Urinary bladder (tissue), 4 donors: ENCODE measurements around the gene SOX1. TPM values are rescaled to one million over a fixed set of nuclear protein-coding genes. Genes with fewer than 3 reads are reported as not detected.

Experiments
- DNase-seq: peaks from one replicate; pipeline ENCODE4 v3.0.0-alpha.2; 2015; ENCODE audit errors: extremely low spot score
- H3K27ac ChIP-seq: one replicate; pipeline ENCODE4 v1.5.1; 2013; ENCODE audit warnings: low read depth, mild to moderate bottlenecking, moderate library complexity
- H3K36me3 ChIP-seq: one replicate; pipeline ENCODE4 v1.6.1; 2013; ENCODE audit warnings: mild to moderate bottlenecking, moderate library complexity; ENCODE audit not compliant: insufficient read depth
- H3K4me1 ChIP-seq: one replicate; pipeline ENCODE4 v1.6.1; 2013; ENCODE audit warnings: mild to moderate bottlenecking, moderate library complexity; ENCODE audit not compliant: insufficient read depth
- H3K4me3 ChIP-seq: one replicate; pipeline ENCODE4 v1.5.1; 2013; ENCODE audit warnings: low read depth, low read length
- WGBS: extraction: QIAGEN DNeasy Blood & Tissue Kit; methylation state at CpG from one replicate; pipeline ENCODE4 v1.1.7; 2013; 5-methylcytosine and 5-hydroxymethylcytosine counted together
- polyA plus RNA-seq: library from polyadenylated mRNA; stranded (reverse); fragments of 200-250 nt; gene quantifications from one replicate; pipeline ENCODE4 v1.2.3, GENCODE V29; 2013
- total RNA-seq: library from RNA; depleted of rRNA; stranded (reverse); fragments of >200 nt; gene quantifications from one replicate; pipeline ENCODE4 v1.2.3, GENCODE V29; 2014
- donor health status: healthy with polysubstance abuse.
- donor health status: healthy.

The SOX1 gene
- total and polyA plus RNA-seq, 2 donors, result not detected

DNA sequence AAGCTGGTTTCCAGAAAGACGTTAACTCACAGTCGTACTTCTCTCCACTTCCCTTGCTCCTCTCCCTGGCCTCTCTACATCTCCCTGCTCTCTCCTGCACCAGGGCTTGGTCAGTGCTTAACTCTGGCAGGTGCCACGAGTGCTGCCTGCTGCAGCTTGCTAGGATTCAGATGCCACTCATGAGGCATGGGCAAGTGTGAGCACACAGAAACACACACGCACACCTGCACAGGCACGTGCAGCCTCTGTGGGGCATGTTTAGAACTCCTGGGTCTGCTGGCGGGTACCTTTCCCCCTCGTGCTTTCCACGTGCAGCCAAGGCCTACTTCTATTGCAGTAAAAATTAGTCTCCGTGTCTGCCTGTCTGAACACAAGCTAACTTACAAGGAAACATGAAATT is 31.8 kb downstream of the SOX1 start:
- H3K4me1 ChIP-seq, result no peaks in the 10 kb centered on the region
- no peaks in the 10 kb centered on the region for H3K36me3 ChIP-seq
- no peak overlapping the region for H3K27ac ChIP-seq
- WGBS, result 58% methylated on average over 9 of the region's 9 CpGs
- DNase-seq, result no peak
- H3K4me3 ChIP-seq, result no peak overlapping the region

DNA sequence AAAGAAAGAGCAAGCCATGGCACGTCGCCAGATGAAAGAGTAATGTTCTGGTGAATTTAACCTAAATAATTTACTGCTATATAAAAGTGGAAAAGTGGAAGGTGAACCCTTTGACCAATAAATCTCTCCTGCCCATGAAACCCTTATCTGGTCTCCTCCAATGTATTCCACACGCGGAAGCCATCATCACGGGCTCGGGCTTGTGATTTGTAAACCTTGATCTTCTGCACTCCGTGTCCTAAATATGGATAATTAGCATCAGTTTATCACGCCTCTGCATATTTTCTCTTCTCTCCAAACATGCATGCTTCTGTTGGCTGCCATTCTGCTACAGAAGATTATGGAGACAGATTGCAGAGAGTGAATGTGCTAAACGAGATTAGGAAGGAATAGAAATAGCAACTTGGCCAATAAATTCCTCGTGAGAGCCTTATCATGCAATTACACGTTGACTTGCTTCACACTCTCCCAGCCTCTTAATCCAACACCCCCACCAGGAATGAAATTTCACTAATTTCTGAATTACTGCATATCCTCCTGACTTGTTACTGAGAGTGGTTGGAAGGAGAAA is 34.5 kb downstream of the SOX1 start:
- DNase-seq, result no peak
- Histone ChIP-seq H3K4me1 (no peaks in the 10 kb centered on the region), H3K27ac (no peak overlapping the region), H3K4me3 (no peak overlapping the region), H3K36me3 (no peaks in the 10 kb centered on the region)
- 22% methylated on average over 11 of the region's 11 CpGs for WGBS

- 16% methylated on average over 7 of the region's 7 CpGs for WGBS
- DNase-seq, result no peak
- no peak overlapping the region for H3K27ac ChIP-seq
- H3K4me3 ChIP-seq, result no peak overlapping the region
- no peaks in the 10 kb centered on the region for H3K36me3 ChIP-seq
- no peaks in the 10 kb centered on the region for H3K4me1 ChIP-seq
These were observed 35.3 kb downstream of the SOX1 start for GRCh38 chr13:112102243-112102642.

- DNase-seq, result no peak
- Histone ChIP-seq H3K36me3 (no peaks in the 10 kb centered on the region), H3K27ac (no peak overlapping the region), H3K4me1 (no peaks in the 10 kb centered on the region), H3K4me3 (no peak overlapping the region)
- 22% methylated on average over 19 of the region's 19 CpGs for WGBS
These were observed 36.4 kb downstream of the SOX1 start for GRCh38 chr13:112103260-112103838.

DNA sequence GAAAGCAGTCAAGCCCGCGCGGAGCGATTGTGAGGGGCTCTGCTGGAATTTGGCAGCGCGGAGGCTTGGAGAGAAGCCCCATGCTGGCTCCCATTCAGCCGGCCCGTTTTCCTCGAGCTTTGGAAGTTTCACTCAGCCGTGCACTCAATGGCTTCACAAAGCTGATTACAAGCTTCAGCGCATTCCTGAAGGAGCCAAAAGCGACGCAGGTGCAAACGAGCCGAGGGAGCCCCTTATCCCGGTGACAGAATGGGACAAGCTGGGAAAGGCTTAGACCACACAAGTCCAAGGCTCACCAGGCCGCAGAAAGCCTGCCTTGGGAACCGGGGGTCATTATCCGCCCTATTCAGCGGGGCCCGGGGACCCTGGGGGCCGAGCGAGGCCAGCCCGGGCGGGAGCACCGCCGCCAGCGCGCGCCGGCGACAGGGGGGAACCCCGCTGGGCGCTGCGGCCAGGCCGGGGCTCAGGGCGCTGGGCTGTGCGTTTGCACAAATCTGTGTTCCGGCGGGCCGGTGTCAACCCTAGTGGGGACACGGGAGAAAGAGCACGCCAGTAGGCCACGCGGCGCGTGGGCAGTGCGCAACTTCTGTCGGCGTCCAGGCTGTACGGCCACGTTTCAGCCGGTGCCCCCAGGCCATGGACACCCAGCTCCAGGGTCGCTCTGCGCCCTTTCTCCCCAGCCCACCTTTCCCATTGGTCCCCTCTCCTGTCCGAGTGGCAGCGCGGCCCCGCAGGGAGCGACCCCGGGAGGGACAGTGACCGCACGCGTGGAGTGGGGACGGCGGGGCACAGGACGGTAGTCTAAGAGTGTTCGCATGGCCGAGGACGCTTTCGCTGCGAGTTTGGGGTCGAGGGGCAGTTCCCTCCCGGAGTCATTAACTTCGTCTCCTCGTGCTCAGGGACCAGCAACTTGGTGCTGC is 37.3 kb downstream of the SOX1 start:
- no peak overlapping the region for H3K4me3 ChIP-seq
- no peaks in the 10 kb centered on the region for H3K4me1 ChIP-seq
- no peaks in the 10 kb centered on the region for H3K36me3 ChIP-seq
- H3K27ac ChIP-seq, result no peak overlapping the region
- DNase-seq, result no peak
- 1% methylated on average over 76 of the region's 76 CpGs for WGBS

- H3K4me3 ChIP-seq, result no peak overlapping the region
- DNase-seq, result no peak
These were observed 37.9 kb downstream of the SOX1 start for GRCh38 chr13:112104881-112105234.

GRCh38 chr13:112105244-112105681 is 38.3 kb downstream of the SOX1 start:
- Histone ChIP-seq H3K27ac (no peak overlapping the region), H3K4me3 (no peak overlapping the region), H3K4me1 (no peaks in the 10 kb centered on the region), H3K36me3 (no peaks in the 10 kb centered on the region)
- no peak for DNase-seq
- 1% methylated on average over 35 of the region's 35 CpGs for WGBS

More at GRCh38 chr13:112104881-112105234, 37.9 kb downstream of the SOX1 start:
- WGBS, result 2% methylated on average over 44 of the region's 44 CpGs
- Histone ChIP-seq H3K27ac (no peak overlapping the region), H3K36me3 (no peaks in the 10 kb centered on the region), H3K4me1 (no peaks in the 10 kb centered on the region)

- H3K4me1 ChIP-seq, result no peaks in the 10 kb centered on the region
- no peaks in the 10 kb centered on the region for H3K36me3 ChIP-seq
- H3K27ac ChIP-seq, result no peak overlapping the region
- no peak overlapping the region for H3K4me3 ChIP-seq
- DNase-seq, result no peak
- under 1% methylated on average over 21 of the region's 21 CpGs for WGBS
These were observed 38.9 kb downstream of the SOX1 start for GRCh38 chr13:112105892-112106291.

- no peak overlapping the region for H3K27ac ChIP-seq
- WGBS, result 3% methylated on average over 36 of the region's 36 CpGs
- no peak overlapping the region for H3K4me3 ChIP-seq
- H3K4me1 ChIP-seq, result no peaks in the 10 kb centered on the region
- DNase-seq, result no peak
- no peaks in the 10 kb centered on the region for H3K36me3 ChIP-seq
These were observed 39.7 kb downstream of the SOX1 start for GRCh38 chr13:112106478-112107141.

GRCh38 chr13:112107289-112107688 is 40.3 kb downstream of the SOX1 start:
- no peak overlapping the region for H3K4me3 ChIP-seq
- no peaks in the 10 kb centered on the region for H3K36me3 ChIP-seq
- H3K4me1 ChIP-seq, result no peaks in the 10 kb centered on the region
- H3K27ac ChIP-seq, result no peak overlapping the region
- 20% methylated on average over 18 of the region's 18 CpGs for WGBS
- no peak for DNase-seq

DNA sequence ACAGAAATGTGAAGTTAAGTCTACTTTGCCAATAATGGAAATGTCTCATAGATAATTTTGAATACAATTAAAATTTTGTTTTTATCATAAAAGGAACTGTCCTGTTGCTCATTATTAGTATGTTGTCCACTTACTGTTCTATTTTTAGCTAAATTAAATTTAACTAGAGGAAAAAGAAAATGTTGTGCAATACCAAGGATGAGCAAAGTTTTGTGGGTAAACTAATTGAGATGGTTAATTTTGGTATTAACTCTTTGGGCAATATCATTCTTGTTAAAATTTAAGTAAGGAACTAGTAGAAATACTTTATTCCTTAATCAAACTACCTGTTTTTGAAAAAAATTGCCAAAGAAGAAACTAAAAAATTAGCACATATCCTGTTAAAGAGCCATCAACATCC is 43.5 kb downstream of the SOX1 start:
- DNase-seq, result no peak
- no peaks in the 10 kb centered on the region for H3K4me1 ChIP-seq
- no peaks in the 10 kb centered on the region for H3K36me3 ChIP-seq
- H3K4me3 ChIP-seq, result no peak overlapping the region
- no peak overlapping the region for H3K27ac ChIP-seq

DNA sequence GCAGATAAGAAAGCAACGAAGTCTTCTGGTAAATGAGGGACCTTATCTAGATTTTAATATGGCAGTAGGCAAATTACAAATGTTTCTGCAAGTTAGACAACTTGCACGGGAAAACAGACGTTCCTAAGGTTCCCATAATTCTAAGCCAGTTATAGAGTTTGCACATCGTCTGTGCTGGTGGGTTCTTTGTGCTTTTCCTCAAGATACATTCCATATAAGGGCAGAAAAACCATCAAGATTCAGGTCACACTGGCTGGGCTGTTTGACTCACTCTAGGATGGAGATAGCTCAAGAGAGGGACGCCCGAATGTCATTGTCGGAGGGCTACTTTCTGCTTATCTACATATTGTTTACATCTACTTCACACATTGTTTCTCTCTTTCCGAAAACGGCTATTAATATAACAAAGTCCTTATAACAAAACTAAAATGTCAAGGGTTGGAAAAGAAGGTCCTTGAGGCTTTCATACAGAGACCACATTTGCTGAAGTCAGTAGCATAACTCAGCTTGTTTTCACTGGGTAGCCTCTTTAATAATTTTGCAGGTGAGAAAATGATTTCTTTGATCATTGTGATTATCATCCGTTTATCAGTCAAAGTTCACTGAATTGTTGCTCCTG is 44.4 kb downstream of the SOX1 start:
- Histone ChIP-seq H3K4me1 (no peaks in the 10 kb centered on the region), H3K4me3 (no peak overlapping the region), H3K27ac (no peak overlapping the region), H3K36me3 (no peaks in the 10 kb centered on the region)
- DNase-seq, result no peak
- 42% methylated on average over 10 of the region's 10 CpGs for WGBS

- WGBS, result 81% methylated on average over 15 of the region's 15 CpGs
- no peak for DNase-seq
- Histone ChIP-seq H3K36me3 (no peaks in the 10 kb centered on the region), H3K4me3 (no peak overlapping the region), H3K4me1 (no peaks in the 10 kb centered on the region), H3K27ac (no peak overlapping the region)
These were observed 45.8 kb downstream of the SOX1 start for GRCh38 chr13:112112534-112113276.
